IMR-90 (cell line): ENCODE data around the gene FBLN7. TPM values are rescaled to one million over a fixed set of nuclear protein-coding genes. Genes with fewer than 3 reads are reported as not detected.
A peak's percentile ranks its signal among the peaks of the same experiment; 100 is the strongest.

ENCODE experiments used
- ATAC-seq: fragments of 200-7000 bp; cut with Tn5 transposase; 2 replicates; pipeline ENCODE4 v1.9.1; 2020; ENCODE audit warnings: low read depth, mild to moderate bottlenecking, moderate library complexity
- BruUV-seq: library from RNA; stranded (reverse); fragments of 400-500 nt; replicated peaks from 2 replicates; lab custom pipeline; 2021; lab: Mats Ljungman, UMichigan
- CTCF ChIA-PET: fragments of 300-600 bp; formaldehyde crosslinking; extraction: SDS; loops from one replicate; lab custom pipeline; 2021; ENCODE audit warnings: antibody characterized with exemption; lab: Yijun Ruan, JAX
- POLR2A ChIA-PET: fragments of 300-600 bp; sonication (Branson Sonifier 250); formaldehyde crosslinking; loops from one replicate; lab custom pipeline; 2022; ENCODE audit warnings: antibody characterized with exemption; ENCODE audit not compliant: unreplicated experiment; lab: Charles Lee
- DNase-seq: peaks from one replicate; pipeline ENCODE4 v3.0.0; 2013
- H2AFZ ChIP-seq: replicated peaks from 2 replicates; pipeline ENCODE3; 2013; ENCODE audit warnings: low read length, mild to moderate bottlenecking; ENCODE audit not compliant: poor library complexity
- H2AK5ac ChIP-seq: 2 replicates; pipeline ENCODE4 v1.6.1; 2013; ENCODE audit warnings: low read depth, low read length, inconsistent platforms
- H2AK9ac ChIP-seq: replicated peaks from 2 replicates; pipeline ENCODE3; 2013; ENCODE audit warnings: mild to moderate bottlenecking, low read depth, low read length, moderate library complexity; ENCODE audit not compliant: poor library complexity
- H2BK120ac ChIP-seq: 2 replicates; pipeline ENCODE4 v1.6.1; 2013; ENCODE audit warnings: low read depth, low read length, inconsistent platforms
- H2BK15ac ChIP-seq: 3 replicates; pipeline ENCODE4 v1.6.1; 2013; ENCODE audit warnings: low read depth, low read length, inconsistent platforms
- H2BK20ac ChIP-seq: 2 replicates; pipeline ENCODE4 v1.6.1; 2013; ENCODE audit warnings: low read depth, mild to moderate bottlenecking, inconsistent platforms, low read length, moderate library complexity
- H2BK5ac ChIP-seq: 2 replicates; pipeline ENCODE4 v1.6.1; 2013; ENCODE audit warnings: mild to moderate bottlenecking, low read depth, low read length, inconsistent platforms; ENCODE audit not compliant: poor library complexity, severe bottlenecking
- H3K14ac ChIP-seq: replicated peaks from 2 replicates; pipeline ENCODE4 v1.6.1; 2013; ENCODE audit warnings: low read depth, low read length, inconsistent platforms
- H3K18ac ChIP-seq: 2 replicates; pipeline ENCODE4 v1.6.1; 2013; ENCODE audit warnings: low read depth, low read length, control low read depth
- H3K23ac ChIP-seq: 2 replicates; pipeline ENCODE4 v1.6.1; 2013; ENCODE audit warnings: low read depth, low read length, inconsistent platforms
- H3K27ac ChIP-seq: 2 replicates; pipeline ENCODE4 v1.5.1; 2013; ENCODE audit warnings: mild to moderate bottlenecking, control low read depth, low read length; ENCODE audit not compliant: insufficient read depth
- H3K27me3 ChIP-seq: 2 replicates; pipeline ENCODE4 v1.6.1; 2013; ENCODE audit warnings: low read length; ENCODE audit not compliant: control insufficient read depth, insufficient read depth
- H3K36me3 ChIP-seq: 2 replicates; pipeline ENCODE4 v1.6.1; 2013; ENCODE audit warnings: low read length, mixed read lengths; ENCODE audit not compliant: control insufficient read depth, insufficient read depth
- H3K4ac ChIP-seq: 2 replicates; pipeline ENCODE4 v1.6.1; 2013; ENCODE audit warnings: low read depth, low read length, inconsistent platforms
- H3K4me1 ChIP-seq: 2 replicates; pipeline ENCODE4 v1.6.1; 2013; ENCODE audit warnings: low read length, mixed read lengths; ENCODE audit not compliant: control insufficient read depth, insufficient read depth
- H3K4me2 ChIP-seq: 2 replicates; pipeline ENCODE4 v1.6.1; 2013; ENCODE audit warnings: low read depth, mild to moderate bottlenecking, control low read depth, low read length, moderate library complexity
- H3K4me3 ChIP-seq: 2 replicates; pipeline ENCODE4 v1.5.1; 2013; ENCODE audit warnings: low read depth, mild to moderate bottlenecking, control low read depth, low read length, moderate library complexity; ENCODE audit not compliant: insufficient read depth
- H3K56ac ChIP-seq: 2 replicates; pipeline ENCODE4 v1.6.1; 2013; ENCODE audit warnings: low read length, inconsistent platforms; ENCODE audit not compliant: insufficient read depth; ENCODE audit errors: extremely low read depth
- H3K79me1 ChIP-seq, 2 experiments: 2 replicates each; pipeline ENCODE4 v1.6.1; 2013; ENCODE audit warnings: low read length in 2 of 2, inconsistent platforms in 1 of 2, low read depth in 1 of 2
- H3K9ac ChIP-seq: 2 replicates; pipeline ENCODE4 v1.6.1; 2013; ENCODE audit warnings: low read depth, low read length, control low read depth
- H3K9me1 ChIP-seq: 2 replicates; pipeline ENCODE4 v1.6.1; 2013; ENCODE audit warnings: low read length, inconsistent platforms; ENCODE audit not compliant: insufficient read depth
- H3K9me3 ChIP-seq: 2 replicates; pipeline ENCODE4 v1.6.1; 2013; ENCODE audit warnings: low read length; ENCODE audit not compliant: control insufficient read depth, insufficient read depth
- H4K20me1 ChIP-seq: 2 replicates; pipeline ENCODE4 v1.6.1; 2013; ENCODE audit warnings: low read length, inconsistent platforms; ENCODE audit not compliant: insufficient read depth
- H4K5ac ChIP-seq: 2 replicates; pipeline ENCODE4 v1.6.1; 2013; ENCODE audit warnings: mild to moderate bottlenecking, low read depth, low read length, control low read depth
- H4K8ac ChIP-seq, 2 experiments: 2 replicates each; pipeline ENCODE4 v1.6.1; 2013; ENCODE audit warnings: low read depth in 2 of 2, low read length in 2 of 2, control low read depth in 1 of 2, inconsistent platforms in 1 of 2
- H4K91ac ChIP-seq: 2 replicates; pipeline ENCODE4 v1.6.1; 2013; ENCODE audit warnings: low read depth, low read length, inconsistent platforms; ENCODE audit not compliant: insufficient read depth
- CEBPB ChIP-seq: IDR thresholded peaks from 2 replicates; pipeline ENCODE4 v1.6.1; 2012; ENCODE audit warnings: low read depth, low read length, improper control_type of control experiment
- NFE2L2 ChIP-seq: fragments of 150-350 bp; IDR thresholded peaks from 2 replicates; pipeline ENCODE4 v1.6.1; 2016; ENCODE audit warnings: low read depth, mild to moderate bottlenecking, low read length
- RCOR1 ChIP-seq: IDR thresholded peaks from 2 replicates; pipeline ENCODE4 v1.6.1; 2012; ENCODE audit warnings: mild to moderate bottlenecking, low read length, improper control_type of control experiment; ENCODE audit not compliant: insufficient replicate concordance
- WGBS, 2 experiments: methylation state at CpG; one replicate each; pipeline versions ENCODE4 v1.1.5 to v1.1.7; 2013; ENCODE audit warnings: missing lambda C conversion rate in 2 of 2; ENCODE audit not compliant: insufficient read length in 1 of 2; ENCODE audit errors: extremely low coverage in 2 of 2; 5-methylcytosine and 5-hydroxymethylcytosine counted together
- dilution Hi-C: fragments of 300-500 bp; cut with HindIII; formaldehyde crosslinking; loops from one replicate; pipeline ENCODE4 v1.14.3; 2018; ENCODE audit warnings: low sequenced_read_pairs; ENCODE audit not compliant: unreplicated experiment
- in situ Hi-C: fragments of 300-500 bp; cut with MboI; formaldehyde crosslinking; loops from 3 replicates; pipeline ENCODE4 v1.14.3; 2019; ENCODE audit warnings: low sequenced_read_pairs, inconsistent platforms, mixed read lengths
- intact Hi-C: fragments of 100-400 bp; cut with micrococcal nuclease; formaldehyde crosslinking; loops from 2 replicates; pipeline ENCODE4 v1.10.0; 2022
- polyA plus RNA-seq, 3 experiments: library from polyadenylated mRNA; depleted of rRNA; stranded (reverse); fragments of >200 nt; gene quantifications; 2 replicates each; pipeline ENCODE4 v1.2.3, GENCODE V29; 2012; ENCODE audit warnings: low replicate concordance in 1 of 3
- total RNA-seq: library from RNA; depleted of rRNA; stranded (reverse); fragments of >200 nt; gene quantifications from 2 replicates; pipeline ENCODE4 v1.2.3, GENCODE V29; 2012
- TF ChIP-seq, protein P1 (sequence below): fragments of 150-350 bp; IDR thresholded peaks from 2 replicates; pipeline ENCODE4 v1.6.1; 2016; ENCODE audit warnings: low read depth, mild to moderate bottlenecking, low read length, moderate library complexity, borderline replicate concordance

The FBLN7 gene
- total and polyA plus RNA-seq, 2 of the 4 experiments (the other 2 are of a cell fraction): 0.18 to 1.2 TPM

DNA sequence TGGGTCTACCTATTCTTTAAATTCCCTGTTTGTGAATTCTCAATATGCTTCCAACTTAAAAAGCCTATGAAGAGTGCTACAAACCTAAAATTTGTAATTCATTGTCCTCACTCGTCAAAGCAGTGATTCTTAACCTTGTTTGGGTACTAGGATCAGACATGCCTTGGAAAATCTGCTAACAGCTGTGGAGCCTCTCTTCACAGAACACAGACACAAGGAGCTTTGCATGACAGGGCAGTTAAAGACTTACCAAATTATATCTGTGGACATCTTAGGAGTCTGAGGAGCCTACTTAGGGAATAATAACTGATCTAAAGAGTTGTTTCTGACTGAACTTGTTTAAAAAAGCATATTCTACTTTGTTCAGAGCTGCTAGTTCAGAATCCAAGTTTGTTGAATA lies 45.0 kb upstream of the FBLN7 start:
- POLR2A ChIA-PET: no interaction called here
- H3K56ac ChIP-seq: peak overlapping the region; percentile 64; the same call in 1 of the 2 replicates
- peak overlapping the region; percentile 97 for H4K5ac ChIP-seq
- dilution Hi-C loops (no loop called here), intact Hi-C loops (loop anchor here (1.0 kb wide), 1 partner anchor 37 kb away; no protein-coding TSS in a partner anchor), in situ Hi-C loops (no loop called here)
- peak overlapping the region; percentile 96 for H3K18ac ChIP-seq
- H2BK20ac ChIP-seq: peak overlapping the region; percentile 73
- no peaks in the 10 kb centered on the region for H3K27me3 ChIP-seq
- peaks cover 22% of the 10 kb centered on the region for H3K36me3 ChIP-seq
- H3K4ac ChIP-seq: peak overlapping the region; percentile 76
- peak overlapping the region; percentile 77 for H2AK9ac ChIP-seq
- peaks cover 15% of the 10 kb centered on the region for H3K4me1 ChIP-seq
- H4K8ac ChIP-seq: peak overlapping the region; percentile 51 to 75
- H3K9me3 ChIP-seq: no peaks in the 10 kb centered on the region
- no peak overlapping the region for H3K9ac ChIP-seq
- peak overlapping the region; percentile 89 for H2BK120ac ChIP-seq
- no peak for TF ChIP-seq CEBPB
- TF ChIP-seq RCOR1: no peak
- TF ChIP-seq NFE2L2: no peak
- TF ChIP-seq, protein P1, sequence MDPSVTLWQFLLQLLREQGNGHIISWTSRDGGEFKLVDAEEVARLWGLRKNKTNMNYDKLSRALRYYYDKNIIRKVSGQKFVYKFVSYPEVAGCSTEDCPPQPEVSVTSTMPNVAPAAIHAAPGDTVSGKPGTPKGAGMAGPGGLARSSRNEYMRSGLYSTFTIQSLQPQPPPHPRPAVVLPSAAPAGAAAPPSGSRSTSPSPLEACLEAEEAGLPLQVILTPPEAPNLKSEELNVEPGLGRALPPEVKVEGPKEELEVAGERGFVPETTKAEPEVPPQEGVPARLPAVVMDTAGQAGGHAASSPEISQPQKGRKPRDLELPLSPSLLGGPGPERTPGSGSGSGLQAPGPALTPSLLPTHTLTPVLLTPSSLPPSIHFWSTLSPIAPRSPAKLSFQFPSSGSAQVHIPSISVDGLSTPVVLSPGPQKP: no peak
- peak overlapping the region; percentile 72 for H4K91ac ChIP-seq
- WGBS, 2 experiments: no CpG with 5 or more reads among the region's 1 CpG
- no peaks in the 10 kb centered on the region for H4K20me1 ChIP-seq
- H3K23ac ChIP-seq: peak overlapping the region; percentile 81
- H3K27ac ChIP-seq: peak overlapping the region; percentile 84; the same call in 1 of the 2 replicates
- peaks cover 9 to 47% of the 10 kb centered on the region in 2 experiments for H3K79me1 ChIP-seq
- no peak overlapping the region for H3K4me3 ChIP-seq
- H2BK5ac ChIP-seq: peak overlapping the region; percentile 91
- H3K4me2 ChIP-seq: peak overlapping the region; percentile 83
- H2AFZ ChIP-seq: no peak overlapping the region
- peak overlapping the region; percentile 85 for H2AK5ac ChIP-seq
- BruUV-seq: no TSS peak
- DNase-seq (peak; percentile 29), ATAC-seq (peak; percentile 46)
- peak overlapping the region; percentile 69; the same call in 2 of the 3 replicates for H2BK15ac ChIP-seq
- CTCF ChIA-PET: interaction anchor here (1.1 kb wide), 2 partner anchors 18 to 28 kb away, joined by 3 to 4 read pairs; no protein-coding TSS in a partner anchor
- H3K9me1 ChIP-seq: peaks cover 8% of the 10 kb centered on the region
- peak overlapping the region; percentile 72; the same call in 1 of the 2 replicates for H3K14ac ChIP-seq
